CD4-positive, alpha-beta T cell treated with Interleukin-10 for 1 hour (primary cell): Measurements from ENCODE around the gene TMEM202.
A peak's percentile ranks its signal among the peaks of the same experiment; 100 is the strongest.
"Not testable (repeated sequence)": the region's sequence is repeated elsewhere in the genome, so short reads cannot be mapped to it uniquely, and the experiment has no call there.

Experiments used
- DNase-seq: peaks from one replicate; pipeline ENCODE4 v3.0.0-alpha.2; 2020

Gene TMEM202, protein sequence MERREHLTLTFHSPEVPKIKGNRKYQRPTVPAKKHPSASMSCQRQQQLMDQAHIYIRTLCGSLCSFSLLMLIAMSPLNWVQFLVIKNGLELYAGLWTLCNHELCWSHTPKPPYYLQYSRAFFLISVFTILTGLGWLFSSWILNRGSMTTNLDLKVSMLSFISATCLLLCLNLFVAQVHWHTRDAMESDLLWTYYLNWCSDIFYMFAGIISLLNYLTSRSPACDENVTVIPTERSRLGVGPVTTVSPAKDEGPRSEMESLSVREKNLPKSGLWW

GRCh38 chr15:72397796-72398588 is at the start of gene TMEM202:
Gene TMEM202 (plus strand): TSS chr15:72398305. CDS start chr15:72398327, 22 bp downstream.
- no peak for DNase-seq

GRCh38 chr15:72353266-72353665 is 44.8 kb upstream of the TMEM202 start:
- DNase-seq: no peak

- DNase-seq: no peak
These were observed 43.6 kb upstream of the TMEM202 start for GRCh38 chr15:72354496-72354895.

- DNase-seq: no peak
These were observed 40.0 kb upstream of the TMEM202 start for GRCh38 chr15:72358121-72358520.

- no peak for DNase-seq
These were observed 39.4 kb upstream of the TMEM202 start for GRCh38 chr15:72358650-72359171.

DNA sequence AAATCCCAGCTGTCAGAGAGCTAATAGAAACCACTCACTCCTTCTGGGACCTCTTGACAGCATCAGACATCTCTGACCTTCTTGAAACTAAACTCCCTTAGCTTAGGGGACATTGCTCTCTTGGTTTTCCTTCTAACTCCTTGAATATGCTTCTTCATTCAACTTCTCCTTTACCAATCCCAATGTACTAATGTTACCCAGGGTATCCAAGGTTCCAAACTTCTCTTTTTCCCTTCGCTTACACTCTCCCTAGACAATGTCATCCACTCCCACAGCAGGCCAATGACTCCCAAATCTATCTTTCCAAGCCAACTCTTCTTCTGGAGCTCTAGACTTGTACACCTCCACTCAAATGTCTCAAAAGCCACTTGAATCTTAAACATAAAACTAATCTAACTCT is 36.9 kb upstream of the TMEM202 start:
- DNase-seq: no peak

- DNase-seq: peak; percentile 28
These were observed 32.3 kb upstream of the TMEM202 start for GRCh38 chr15:72365844-72366243.

DNA sequence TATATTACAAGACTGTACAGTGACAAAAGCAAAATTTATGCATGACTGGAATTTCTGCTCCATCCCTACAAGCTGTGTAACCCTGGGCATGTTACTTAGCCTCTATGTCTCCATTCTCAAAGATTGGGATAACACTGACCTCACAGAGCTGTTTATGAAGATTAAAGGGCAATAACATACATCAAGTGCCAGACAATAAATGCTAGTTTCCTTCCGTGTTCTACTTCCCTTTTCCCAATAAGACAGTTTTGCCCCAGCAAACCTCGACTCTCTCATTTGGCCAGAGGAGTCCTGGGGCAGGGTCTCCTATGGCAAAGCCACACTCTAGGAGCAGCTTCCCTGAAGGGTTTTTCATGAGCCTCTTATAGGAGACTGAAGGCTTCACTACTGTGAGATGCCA is 29.8 kb upstream of the TMEM202 start:
- DNase-seq: no peak

DNA sequence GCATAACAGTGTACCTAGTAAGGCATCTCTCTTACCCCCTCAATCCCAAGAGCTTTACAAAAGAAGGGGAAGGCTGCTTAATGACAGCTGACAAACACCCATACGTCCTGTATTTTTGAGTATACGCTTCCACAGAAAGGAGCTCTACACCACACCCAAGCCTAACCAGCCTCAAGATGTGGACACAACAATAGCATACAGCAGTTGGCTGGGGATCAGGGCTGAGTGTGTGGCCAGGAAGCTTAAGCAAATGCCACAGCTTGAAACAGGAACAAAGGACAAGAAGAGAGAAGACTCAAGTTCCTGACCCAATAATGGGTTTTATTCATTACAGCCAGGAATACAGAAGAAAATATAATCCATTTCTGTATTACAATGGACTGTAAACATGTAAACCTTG is 29.2 kb upstream of the TMEM202 start:
- no peak for DNase-seq

DNA sequence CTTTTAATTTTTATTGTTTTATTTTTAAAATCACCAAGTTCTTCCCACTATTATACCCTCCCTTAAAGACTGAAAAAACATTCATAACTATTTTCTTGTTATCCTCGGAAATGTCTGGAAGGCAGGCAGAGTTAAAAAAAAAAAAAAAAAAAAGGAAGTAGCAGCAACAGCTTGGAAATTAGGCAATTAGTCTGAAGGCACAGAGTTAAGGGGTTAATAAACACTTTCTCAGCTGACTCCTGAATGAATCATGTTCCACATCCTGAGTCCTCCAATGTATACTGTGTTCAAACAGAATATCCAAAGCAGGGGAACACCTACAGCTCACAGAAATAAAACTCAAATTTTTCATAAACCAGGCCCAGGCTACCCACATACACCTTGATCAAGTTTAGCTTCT is 28.1 kb upstream of the TMEM202 start:
- DNase-seq: no peak

DNA sequence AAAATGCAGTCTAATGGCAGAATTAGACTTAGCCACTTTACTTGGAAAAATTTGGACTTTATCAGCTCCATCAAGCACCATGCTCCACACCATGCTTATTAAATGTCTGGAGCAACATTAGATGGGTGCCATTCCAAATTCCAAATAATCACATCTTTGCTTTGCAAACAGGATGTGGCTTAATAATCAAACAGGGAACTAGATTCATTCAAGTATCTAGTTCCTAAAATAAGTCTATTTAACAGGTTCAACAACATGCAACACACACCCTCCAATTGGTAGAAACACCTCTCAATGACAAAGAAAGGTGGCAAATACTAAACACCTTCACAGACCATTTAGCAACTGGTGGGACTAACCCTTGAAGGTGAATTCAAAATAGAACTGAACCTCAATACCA is 25.7 kb upstream of the TMEM202 start:
- DNase-seq: no peak

GRCh38 chr15:72375501-72375845 is 22.6 kb upstream of the TMEM202 start:
- DNase-seq: no peak

DNA sequence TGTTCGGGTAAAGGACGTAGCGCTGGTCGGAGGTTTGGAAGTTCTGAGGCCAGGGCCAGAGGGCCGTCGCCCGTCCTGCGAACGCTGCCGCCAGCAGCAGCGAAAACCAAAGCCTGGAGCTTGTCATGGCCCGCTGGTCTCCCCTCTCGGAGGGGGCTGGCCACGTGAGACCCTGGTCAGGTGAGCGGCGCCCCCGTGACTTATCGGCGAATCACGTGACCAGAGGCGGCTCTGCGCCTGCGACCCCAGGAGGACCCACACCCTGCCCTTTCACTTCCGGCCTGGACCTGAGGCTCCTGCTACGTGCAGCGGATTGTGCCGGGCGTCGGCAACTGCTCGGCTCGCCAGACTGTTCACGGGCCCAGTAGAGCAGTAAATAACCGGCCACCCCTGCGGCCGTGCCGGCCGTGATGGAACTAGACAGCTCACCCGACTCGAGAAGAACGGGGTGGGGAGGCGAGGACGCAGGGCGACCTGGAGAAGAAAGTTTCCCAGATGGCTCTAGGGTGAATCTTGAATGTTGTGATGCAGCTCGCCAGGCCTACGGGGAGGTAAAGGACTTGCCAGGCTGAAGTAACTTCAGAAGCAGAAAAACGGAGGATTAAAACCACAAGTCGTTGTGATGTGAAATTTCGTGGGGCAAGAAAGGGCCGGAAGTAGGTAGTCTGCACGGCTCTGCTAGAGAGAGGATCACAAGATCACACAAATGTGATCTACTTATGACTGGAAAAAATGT is 22.1 kb upstream of the TMEM202 start, which contains the start of gene HEXA:
TSS of gene HEXA (minus strand) at position 169 of the 736 bp plus-strand sequence. CDS start at position 127, 42 bp downstream.
- peak; percentile 95 for DNase-seq

DNA sequence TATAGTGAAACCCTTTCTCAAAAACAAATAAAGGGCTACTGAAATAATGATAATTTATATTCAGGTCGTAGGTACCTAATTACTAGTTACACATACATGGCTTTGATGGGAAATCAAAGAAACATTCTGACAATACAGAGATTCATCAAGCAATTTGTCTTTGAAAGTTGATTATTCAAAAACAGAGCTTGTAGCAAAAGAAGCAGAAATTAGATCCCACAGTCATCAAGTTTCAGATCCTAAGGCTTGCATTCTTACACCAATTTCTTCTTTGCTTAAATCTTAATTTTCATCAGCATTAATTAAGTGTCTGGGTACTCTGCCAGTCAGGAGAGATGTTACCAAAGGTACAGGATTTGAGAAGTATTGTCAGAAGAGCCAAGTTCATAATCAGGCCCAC is 20.8 kb upstream of the TMEM202 start:
- no peak for DNase-seq

DNA sequence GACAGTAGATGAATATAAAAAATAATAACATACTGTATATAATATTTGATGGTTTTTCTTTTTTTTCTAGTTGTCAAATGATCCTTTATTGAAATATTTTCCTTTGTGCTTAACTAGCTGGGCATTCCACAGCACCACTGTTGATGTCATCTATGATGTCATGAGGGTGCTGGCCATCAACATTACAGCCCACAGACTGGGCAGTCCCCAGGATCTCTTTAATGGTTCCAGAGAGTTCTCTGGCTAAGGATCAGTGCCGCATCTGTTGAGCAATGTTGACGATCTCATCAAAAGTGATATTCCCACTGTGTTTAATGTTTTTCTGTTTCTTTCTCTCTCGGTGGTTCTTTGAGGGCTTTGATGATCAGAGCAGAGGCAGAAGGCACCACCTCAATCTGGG is 19.0 kb upstream of the TMEM202 start:
- not testable (repeated sequence) for DNase-seq

DNA sequence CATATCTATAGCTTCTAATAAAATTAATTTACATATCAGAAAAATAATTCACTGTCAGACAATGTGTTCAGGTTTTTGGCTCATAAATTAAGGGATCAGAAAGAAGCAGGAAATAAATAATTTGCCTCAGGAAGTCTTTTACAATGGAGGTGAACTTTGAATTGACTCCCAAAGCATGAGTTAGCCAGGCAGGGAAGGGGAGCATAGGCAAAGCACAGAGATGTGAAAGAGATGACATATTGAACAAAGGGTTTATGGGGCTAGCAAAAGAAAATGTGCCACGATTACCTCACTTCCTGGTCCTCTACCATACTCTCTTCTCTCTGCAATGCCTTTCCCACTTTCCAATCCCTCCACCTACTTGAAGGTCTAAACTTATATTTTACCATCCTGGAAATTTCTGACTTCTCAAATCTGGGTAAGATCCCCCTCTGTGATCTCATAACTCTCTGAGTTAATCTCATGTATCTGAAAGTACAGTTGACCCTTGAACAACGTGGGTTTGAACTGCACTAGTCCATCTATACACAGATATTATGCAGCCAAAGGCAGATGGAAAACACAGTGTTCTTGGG is 18.2 kb upstream of the TMEM202 start:
- no peak for DNase-seq

DNA sequence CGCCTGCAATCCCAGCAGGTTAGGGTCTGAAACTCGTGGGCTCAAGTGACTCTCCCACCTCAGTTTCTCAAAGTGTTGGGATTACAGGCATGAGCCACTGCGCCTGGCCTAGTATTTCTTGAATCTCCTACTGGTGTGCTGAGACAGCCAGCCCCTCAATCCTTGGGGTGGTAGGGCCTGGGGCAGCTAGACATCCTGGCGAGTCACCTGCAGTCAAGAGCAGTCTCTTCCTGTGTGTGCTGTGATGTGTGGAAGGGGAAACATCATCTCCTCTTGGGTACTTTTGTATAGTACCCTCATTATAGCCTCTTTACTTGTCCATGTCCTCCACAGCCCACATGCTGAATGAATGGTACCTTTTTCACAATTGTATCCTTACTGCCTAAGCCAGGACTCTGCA is 17.4 kb upstream of the TMEM202 start:
- no peak for DNase-seq

GRCh38 chr15:72382146-72382545 is 16.0 kb upstream of the TMEM202 start:
- DNase-seq: no peak

- DNase-seq: no peak
These were observed 10.4 kb upstream of the TMEM202 start for GRCh38 chr15:72387741-72388140.

DNA sequence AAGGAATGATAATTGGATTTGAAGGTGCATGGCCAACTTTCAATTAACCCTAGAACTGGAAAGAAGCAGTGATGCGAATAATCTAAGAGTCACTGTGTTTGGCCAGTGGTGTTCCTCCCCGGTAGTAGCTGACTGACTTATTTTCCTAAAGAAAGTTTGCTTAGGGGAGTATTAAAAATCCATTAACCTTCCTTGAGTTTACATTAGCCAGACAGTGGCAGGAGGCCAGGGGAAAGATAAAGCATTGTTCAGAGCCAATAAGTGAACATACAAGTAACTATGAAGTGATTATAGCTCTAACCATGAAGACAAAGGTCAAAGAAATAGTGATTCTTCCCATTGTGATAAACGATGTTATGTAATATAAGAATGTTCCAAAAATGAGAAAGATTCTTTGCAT is 8.9 kb upstream of the TMEM202 start:
- no peak for DNase-seq

GRCh38 chr15:72396331-72396730 is 1.8 kb upstream of the TMEM202 start:
- not testable (repeated sequence) for DNase-seq

DNA sequence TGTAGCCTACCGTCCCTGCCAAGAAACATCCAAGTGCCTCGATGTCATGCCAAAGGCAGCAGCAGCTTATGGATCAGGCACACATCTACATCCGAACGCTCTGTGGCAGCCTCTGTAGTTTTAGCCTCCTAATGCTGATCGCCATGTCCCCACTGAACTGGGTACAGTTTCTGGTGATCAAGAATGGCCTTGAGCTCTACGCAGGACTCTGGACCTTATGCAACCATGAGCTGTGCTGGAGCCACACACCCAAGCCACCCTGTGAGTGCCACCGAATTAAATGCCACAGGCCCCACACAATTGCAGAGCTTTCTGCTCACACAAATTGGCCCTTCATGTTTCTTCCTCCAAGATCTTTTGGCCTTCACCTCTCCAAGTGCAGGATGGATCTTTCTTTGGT is 543 bp downstream of the TMEM202 start:
- no peak for DNase-seq

DNA sequence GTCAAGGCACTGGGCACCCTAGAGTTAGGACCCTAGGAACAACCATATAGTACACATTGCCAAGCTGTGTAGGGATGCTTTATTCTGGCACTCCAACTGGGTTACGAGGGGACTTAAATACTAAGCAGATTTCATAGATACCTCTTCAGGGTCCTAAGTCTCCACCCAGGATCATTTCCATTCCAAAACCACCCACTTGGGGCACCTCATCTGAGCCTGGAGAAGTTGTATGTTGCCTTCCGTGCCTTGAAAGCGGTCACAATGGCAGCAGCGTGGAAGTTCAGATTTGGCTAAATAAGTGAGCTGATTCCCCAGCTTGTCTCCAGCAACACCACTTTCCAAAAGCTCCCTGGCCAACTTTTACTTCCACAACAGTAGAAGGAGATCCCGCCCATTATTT is 4.6 kb downstream of the TMEM202 start:
- no peak for DNase-seq
